H1 (cell line): ENCODE results near the gene FRZB. TPM values are rescaled to one million over a fixed set of nuclear protein-coding genes. Genes with fewer than 3 reads are reported as not detected.

Experiments
- CTCF ChIA-PET: fragments of 300-600 bp; sonication (Branson Sonifier 250); formaldehyde crosslinking; loops from one replicate; lab custom pipeline; 2021; ENCODE audit not compliant: partially characterized antibody; lab: Charles Lee
- POLR2A ChIA-PET: fragments of 300-600 bp; sonication (Branson Sonifier 250); formaldehyde crosslinking; loops from one replicate; lab custom pipeline; 2021; ENCODE audit warnings: inconsistent platforms; ENCODE audit not compliant: partially characterized antibody; lab: Charles Lee
- DNase-seq, 2 experiments: peaks; one replicate each; pipeline versions ENCODE4 v3.0.0 to v3.0.0-alpha.2; 2010 to 2022; ENCODE audit warnings: low spot score in 2 of 2, low read depth in 1 of 2, mixed read lengths in 1 of 2
- FAIRE-seq: peaks from 2 replicates; lab custom pipeline; 2011; peaks lifted over from hg19 to GRCh38; lab: Jason Lieb, UNC
- H2AFZ ChIP-seq: 2 replicates; pipeline ENCODE4 v1.8.1; 2012; ENCODE audit warnings: low read length, inconsistent platforms
- H2AK5ac ChIP-seq: 2 replicates; pipeline ENCODE4 v1.6.1; 2013; ENCODE audit warnings: low read depth, low read length
- H2BK120ac ChIP-seq: replicated peaks from 2 replicates; pipeline ENCODE3; 2013; ENCODE audit warnings: low read depth, low read length, inconsistent platforms
- H2BK12ac ChIP-seq: 2 replicates; pipeline ENCODE4 v1.6.1; 2013; ENCODE audit warnings: low read depth, low read length
- H2BK15ac ChIP-seq: 2 replicates; pipeline ENCODE4 v1.6.1; 2013; ENCODE audit warnings: low read length
- H2BK20ac ChIP-seq: 2 replicates; pipeline ENCODE4 v1.6.1; 2013; ENCODE audit warnings: low read length
- H2BK5ac ChIP-seq: 2 replicates; pipeline ENCODE4 v1.6.1; 2013; ENCODE audit warnings: low read depth, low read length
- H3K14ac ChIP-seq: 2 replicates; pipeline ENCODE4 v1.6.1; 2013; ENCODE audit warnings: inconsistent platforms; ENCODE audit not compliant: insufficient read length
- H3K18ac ChIP-seq: 2 replicates; pipeline ENCODE4 v1.6.1; 2013; ENCODE audit warnings: low read length; ENCODE audit errors: extremely low read depth
- H3K23ac ChIP-seq: 2 replicates; pipeline ENCODE4 v1.6.1; 2013; ENCODE audit warnings: inconsistent platforms; ENCODE audit not compliant: insufficient read length
- H3K23me2 ChIP-seq: 2 replicates; pipeline ENCODE4 v1.6.1; 2013; ENCODE audit warnings: low read depth, low read length
- H3K27ac ChIP-seq: 2 replicates; pipeline ENCODE4 v1.6.1; 2011; ENCODE audit warnings: low read depth, low read length, inconsistent platforms
- H3K27me3 ChIP-seq, 4 experiments: replicated peaks in 1 of 4; 1 replicate in 1 of 4; 2 replicates in 3 of 4; pipeline versions ENCODE4 v1.6.1 to v1.8.1; 2011 to 2013; ENCODE audit warnings: low read length in 3 of 4, mild to moderate bottlenecking in 3 of 4, inconsistent platforms in 2 of 4, mixed read lengths in 2 of 4, moderate library complexity in 1 of 4; ENCODE audit not compliant: control insufficient read depth in 3 of 4, insufficient read depth in 3 of 4; ENCODE audit errors: extremely low read depth in 1 of 4
- H3K36me3 ChIP-seq, 4 experiments: 2 replicates each; pipeline versions ENCODE4 v1.6.1 to v1.8.1; 2011 to 2013; ENCODE audit warnings: mild to moderate bottlenecking in 4 of 4, low read length in 3 of 4, moderate library complexity in 2 of 4, control low read depth in 1 of 4, inconsistent platforms in 1 of 4; ENCODE audit not compliant: insufficient read depth in 4 of 4, control insufficient read depth in 2 of 4
- H3K4ac ChIP-seq: replicated peaks from 2 replicates; pipeline ENCODE3; 2013; ENCODE audit warnings: low read length, low read depth, mixed read lengths, inconsistent platforms; ENCODE audit not compliant: insufficient read length
- H3K4me1 ChIP-seq, 4 experiments: replicated peaks in 1 of 4; 1 replicate in 1 of 4; 2 replicates in 3 of 4; pipeline versions ENCODE4 v1.6.1 to v1.8.1; 2011 to 2013; ENCODE audit warnings: low read length in 3 of 4, inconsistent platforms in 2 of 4, mixed read lengths in 1 of 4; ENCODE audit not compliant: insufficient read depth in 4 of 4, control insufficient read depth in 3 of 4
- H3K4me2 ChIP-seq, 2 experiments: 2 replicates each; pipeline versions ENCODE4 v1.6.1 to v1.8.1; 2011 to 2013; ENCODE audit warnings: low read depth in 2 of 2, low read length in 2 of 2, control low read depth in 1 of 2, inconsistent platforms in 1 of 2, mild to moderate bottlenecking in 1 of 2; ENCODE audit not compliant: insufficient read depth in 1 of 2
- H3K4me3 ChIP-seq, 4 experiments: fragments of 200-600, 300-600 bp in 1 of 4; sonication (generic), shearing (Covaris generic), sonication (Bioruptor Twin) in 1 of 4; 2 replicates each; pipeline versions ENCODE4 v1.5.1 to v1.8.1; 2011 to 2016; ENCODE audit warnings: low read length in 4 of 4, low read depth in 3 of 4, control low read depth in 2 of 4, inconsistent platforms in 2 of 4, mild to moderate bottlenecking in 2 of 4, mixed read lengths in 1 of 4, moderate library complexity in 1 of 4; ENCODE audit not compliant: insufficient read depth in 2 of 4; ENCODE audit errors: extremely low read depth in 1 of 4
- H3K56ac ChIP-seq: replicated peaks from 2 replicates; pipeline ENCODE3; 2013; ENCODE audit warnings: low read depth, mild to moderate bottlenecking, mixed read lengths, low read length, inconsistent platforms; ENCODE audit not compliant: insufficient read length
- H3K79me1 ChIP-seq: 2 replicates; pipeline ENCODE4 v1.6.1; 2013; ENCODE audit warnings: low read depth, low read length, control low read depth
- H3K79me2 ChIP-seq, 2 experiments: 2 replicates each; pipeline versions ENCODE4 v1.6.1 to v1.8.1; 2012 to 2013; ENCODE audit warnings: low read length in 2 of 2, mild to moderate bottlenecking in 2 of 2, inconsistent platforms in 1 of 2; ENCODE audit not compliant: insufficient read depth in 2 of 2, control insufficient read depth in 1 of 2
- H3K9ac ChIP-seq, 4 experiments: replicated peaks in 1 of 4; 1 replicate in 1 of 4; 2 replicates in 3 of 4; pipeline versions ENCODE4 v1.6.1 to v1.8.1; 2011 to 2013; ENCODE audit warnings: low read depth in 3 of 4, low read length in 3 of 4, control low read depth in 2 of 4, mild to moderate bottlenecking in 2 of 4, moderate library complexity in 2 of 4, inconsistent platforms in 1 of 4; ENCODE audit errors: extremely low read depth in 1 of 4
- H3K9me3 ChIP-seq, 2 experiments: 2 replicates each; pipeline versions ENCODE4 v1.6.1 to v1.8.1; 2012 to 2013; ENCODE audit warnings: mild to moderate bottlenecking in 2 of 2, moderate library complexity in 2 of 2, control low read depth in 1 of 2, inconsistent platforms in 1 of 2, low read depth in 1 of 2, low read length in 1 of 2, mixed read lengths in 1 of 2; ENCODE audit not compliant: insufficient read depth in 2 of 2
- H4K20me1 ChIP-seq, 2 experiments: replicated peaks in 1 of 2; 2 replicates each; pipeline versions ENCODE3 to v1.8.1; 2011 to 2013; ENCODE audit warnings: inconsistent platforms in 2 of 2, low read length in 2 of 2, mild to moderate bottlenecking in 1 of 2; ENCODE audit not compliant: insufficient read depth in 2 of 2, control insufficient read depth in 1 of 2
- H4K5ac ChIP-seq: 2 replicates; pipeline ENCODE4 v1.6.1; 2013; ENCODE audit warnings: low read length, low read depth, mixed read lengths, inconsistent platforms; ENCODE audit not compliant: insufficient read length
- H4K8ac ChIP-seq: 2 replicates; pipeline ENCODE4 v1.8.0; 2013; ENCODE audit warnings: mild to moderate bottlenecking, moderate library complexity, low read length, inconsistent platforms; ENCODE audit not compliant: insufficient read depth; ENCODE audit errors: extremely low read depth
- H4K91ac ChIP-seq: replicated peaks from 2 replicates; pipeline ENCODE3; 2013; ENCODE audit warnings: low read length, mixed read lengths, inconsistent platforms; ENCODE audit not compliant: insufficient read length
- ASH2L ChIP-seq: fragments of 200-600, 300-600 bp; sonication (generic); IDR thresholded peaks from one replicate; pipeline ENCODE4 v1.7.1; 2017; ENCODE audit warnings: low read length
- BACH1 ChIP-seq: IDR thresholded peaks from 2 replicates; pipeline ENCODE4 v1.6.1; 2012; ENCODE audit warnings: low read length, improper control_type of control experiment
- CREB1 ChIP-seq: IDR thresholded peaks from 2 replicates; pipeline ENCODE4 v1.6.1; 2012; ENCODE audit warnings: inconsistent platforms
- CTBP2 ChIP-seq: IDR thresholded peaks from 2 replicates; pipeline ENCODE4 v1.7.0; 2011; ENCODE audit warnings: borderline replicate concordance, mild to moderate bottlenecking, moderate library complexity, mixed read lengths, low read length; ENCODE audit not compliant: insufficient read depth, insufficient read length
- EZH2 ChIP-seq: fragments of 200-600 bp; sonication (generic); IDR thresholded peaks from 2 replicates; pipeline ENCODE4 v1.7.1; 2012; ENCODE audit warnings: low read depth, mild to moderate bottlenecking, moderate library complexity, low read length, inconsistent platforms; ENCODE audit not compliant: severe bottlenecking
- SAP30 ChIP-seq: fragments of 300-600 bp; sonication (generic); IDR thresholded peaks from 2 replicates; pipeline ENCODE4 v1.7.1; 2012; ENCODE audit warnings: low read length, moderate library complexity, mild to moderate bottlenecking, inconsistent platforms; ENCODE audit not compliant: insufficient read depth, insufficient replicate concordance
- SIN3A ChIP-seq, 2 experiments: IDR thresholded peaks in 1 of 2; conservative IDR thresholded peaks in 1 of 2; 2 replicates each; pipeline ENCODE4 v1.6.1; 2011 to 2012; ENCODE audit warnings: low read length in 2 of 2, improper control_type of control experiment in 1 of 2, low read depth in 1 of 2, mild to moderate bottlenecking in 1 of 2
- SUZ12 ChIP-seq: fragments of 200-600 bp; sonication (generic); IDR thresholded peaks from 2 replicates; pipeline ENCODE4 v1.6.1; 2012; ENCODE audit warnings: mild to moderate bottlenecking, inconsistent platforms, low read length, moderate library complexity, mixed read lengths
- TAF7 ChIP-seq: optimal IDR thresholded peaks from 2 replicates; pipeline ENCODE3; 2011; ENCODE audit warnings: low read depth, mild to moderate bottlenecking, inconsistent platforms, low read length, moderate library complexity, borderline replicate concordance
- TEAD4 ChIP-seq: IDR thresholded peaks from 2 replicates; pipeline ENCODE4 v1.6.1; 2012; ENCODE audit warnings: low read depth, low read length, inconsistent platforms, mixed read lengths
- YY1 ChIP-seq: IDR thresholded peaks from 2 replicates; pipeline ENCODE4 v1.6.1; 2011; ENCODE audit warnings: low read depth, mild to moderate bottlenecking, low read length
- WGBS, 2 experiments: shearing (Covaris generic) in 1 of 2; methylation state at CpG; one replicate each; pipeline versions ENCODE4 v1.1.6 to v1.1.7; 2013 to 2015; ENCODE audit warnings: low lambda C conversion rate in 2 of 2, mixed read lengths in 2 of 2, inconsistent platforms in 1 of 2, low coverage in 1 of 2, missing lambda C conversion rate in 1 of 2; ENCODE audit not compliant: insufficient replicate concordance in 2 of 2, insufficient coverage in 1 of 2, insufficient read length in 1 of 2; ENCODE audit errors: extremely low coverage in 1 of 2, missing lambda C conversion rate in 1 of 2; 5-methylcytosine and 5-hydroxymethylcytosine counted together
- polyA plus RNA-seq, 7 experiments: library from polyadenylated mRNA; depleted of rRNA in 3 of 7; stranded (reverse) in 5 of 7; unstranded in 2 of 7; fragments of >200 nt in 5 of 7; fragments of 200-250 nt in 2 of 7; gene quantifications; 1 replicate in 5 of 7; 2 replicates in 1 of 7; 4 replicates in 1 of 7; pipeline versions ENCODE4 v1.2.1 to v1.2.3, GENCODE V29; 2011 to 2013; ENCODE audit warnings: missing spikeins in 2 of 7, mixed read lengths in 2 of 7
- total RNA-seq: library from RNA; stranded (reverse); fragmentation: NEBNext Ultra II Directional; extraction: Animal tissue kit (Norgen Biotek cat#: 25700); gene quantifications from 2 replicates; pipeline ENCODE4 v1.2.1, GENCODE V29; 2021
- TF ChIP-seq, protein P1 (sequence below): IDR thresholded peaks from 2 replicates; pipeline ENCODE4 v1.6.1; 2012; ENCODE audit warnings: inconsistent platforms
- TF ChIP-seq, protein P2 (sequence below): IDR thresholded peaks from 2 replicates; pipeline ENCODE4 v1.6.1; 2011; ENCODE audit warnings: low read depth, mild to moderate bottlenecking, low read length; ENCODE audit not compliant: insufficient read depth

FRZB gene
- total and polyA plus RNA-seq, 2 of the 8 experiments (the other 6 are each of a cell fraction or from before 2014, with no cell fraction given), result 4.4 to 4.6 TPM

DNA sequence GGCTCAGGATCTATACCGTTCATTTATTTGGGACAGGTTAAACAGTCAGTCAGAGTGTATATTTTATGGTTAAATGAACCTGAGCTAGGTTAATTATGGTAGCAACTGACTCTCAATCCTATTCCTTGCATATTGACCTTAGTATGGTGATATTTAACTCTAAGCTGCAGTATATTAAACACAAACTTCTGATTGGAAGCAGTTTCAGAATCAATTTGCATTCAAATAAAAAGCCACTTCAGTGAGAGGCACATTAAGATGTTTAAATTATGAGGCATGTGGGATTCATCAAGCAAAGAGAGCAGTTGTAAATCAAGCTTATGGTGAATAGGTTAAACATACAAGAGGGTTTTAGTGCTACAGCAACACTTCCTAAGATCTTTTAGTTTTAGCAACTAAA is 40.4 kb downstream of the FRZB start:
- Histone ChIP-seq H3K23ac (no peak overlapping the region), H3K79me1 (no peaks in the 10 kb centered on the region), H4K20me1 (no peaks in the 10 kb centered on the region), H3K4me2 (no peak overlapping the region), H2BK15ac (no peak overlapping the region), H3K79me2 (no peaks in the 10 kb centered on the region), H3K36me3 (no peaks in the 10 kb centered on the region; a peak in 1 of 8 replicates), H2AK5ac (no peak overlapping the region), H2AFZ (no peak overlapping the region), H3K4me1 (peaks cover 0 to 10% (median 0%) of the 10 kb centered on the region in 4 experiments; a peak in 1 of 7 replicates), H2BK20ac (no peak overlapping the region), H2BK120ac (no peak overlapping the region), H3K9ac (no peak overlapping the region), H3K23me2 (no peaks in the 10 kb centered on the region), H3K4ac (no peak overlapping the region), H3K14ac (no peak overlapping the region), H2BK5ac (no peak overlapping the region), H3K56ac (no peak overlapping the region), H3K27ac (no peak overlapping the region), H3K9me3 (no peaks in the 10 kb centered on the region), H3K27me3 (no peaks in the 10 kb centered on the region), H4K8ac (no peak overlapping the region), H4K91ac (no peak overlapping the region), H4K5ac (no peak overlapping the region), H2BK12ac (no peak overlapping the region), H3K4me3 (no peak overlapping the region), H3K18ac (no peak overlapping the region)
- POLR2A ChIA-PET, result interaction anchor here (1.5 kb wide), 1 partner anchor 10 kb away, joined by 3 read pairs; no protein-coding TSS in a partner anchor
- FAIRE-seq (no peak), DNase-seq (no peak)
- CTCF ChIA-PET, result interaction anchor here (0.5 to 2.2 kb wide), 14 partner anchors 10 to 1698 kb away, joined by 3 to 8 read pairs (median 3); no protein-coding TSS in a partner anchor
- 89% methylated on average over 1 of the region's 1 CpG; no CpG with 5 or more reads in 1 of the 2 experiments for WGBS, 2 experiments
- TF ChIP-seq ASH2L, result no peak
- no peak for TF ChIP-seq TAF7
- TF ChIP-seq, protein P1, sequence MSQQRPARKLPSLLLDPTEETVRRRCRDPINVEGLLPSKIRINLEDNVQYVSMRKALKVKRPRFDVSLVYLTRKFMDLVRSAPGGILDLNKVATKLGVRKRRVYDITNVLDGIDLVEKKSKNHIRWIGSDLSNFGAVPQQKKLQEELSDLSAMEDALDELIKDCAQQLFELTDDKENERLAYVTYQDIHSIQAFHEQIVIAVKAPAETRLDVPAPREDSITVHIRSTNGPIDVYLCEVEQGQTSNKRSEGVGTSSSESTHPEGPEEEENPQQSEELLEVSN, result no peak
- no peak for TF ChIP-seq YY1
- no peak for TF ChIP-seq SIN3A (conservative IDR thresholded peaks at IDR 0.05 in 1 of 2, IDR thresholded peaks at IDR 0.05 in 1 of 2; ENCODE audit: low read depth in 1 of 2, low read length in 2 of 2)
- TF ChIP-seq BACH1, result no peak
- TF ChIP-seq CTBP2, result no peak
- no peak for TF ChIP-seq EZH2
- no peak for TF ChIP-seq CREB1
- TF ChIP-seq TEAD4, result no peak
- TF ChIP-seq SUZ12, result no peak
- no peak for TF ChIP-seq SAP30
- TF ChIP-seq, protein P2, sequence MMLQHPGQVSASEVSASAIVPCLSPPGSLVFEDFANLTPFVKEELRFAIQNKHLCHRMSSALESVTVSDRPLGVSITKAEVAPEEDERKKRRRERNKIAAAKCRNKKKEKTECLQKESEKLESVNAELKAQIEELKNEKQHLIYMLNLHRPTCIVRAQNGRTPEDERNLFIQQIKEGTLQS, result no peak
